B cell (primary cell): ENCODE measurements around the gene ZNF622. TPM values are rescaled to one million over a fixed set of nuclear protein-coding genes. Genes with fewer than 3 reads are reported as not detected.

ENCODE experiments used
- ATAC-seq: fragments of 200-7000 bp; cut with Tn5 transposase; one replicate; pipeline ENCODE4 v1.10.0; 2021; ENCODE audit warnings: low read depth, mild to moderate bottlenecking, moderate number of reproducible peaks, moderate library complexity
- CTCF ChIA-PET: fragments of 350-600 bp; sonication (Branson Sonifier 250); formaldehyde crosslinking; loops from one replicate; lab custom pipeline; 2021; ENCODE audit warnings: antibody characterized with exemption, inconsistent platforms; lab: Charles Lee
- POLR2A ChIA-PET: fragments of 350-600 bp; sonication (Branson Sonifier 250); formaldehyde crosslinking; loops from one replicate; lab custom pipeline; 2021; ENCODE audit warnings: antibody characterized with exemption; lab: Charles Lee
- DNase-seq: peaks from one replicate; pipeline ENCODE4 v3.0.0; 2013
- H2AFZ ChIP-seq: 2 replicates; pipeline ENCODE4 v1.6.1; 2012; ENCODE audit warnings: mild to moderate bottlenecking, low read depth, low read length; ENCODE audit not compliant: insufficient read depth, poor library complexity, severe bottlenecking
- H3K27ac ChIP-seq, 2 donors: 1 replicate in 1 of 2; 2 replicates in 1 of 2; pipeline ENCODE4 v1.5.1; 2012 to 2013; ENCODE audit warnings: low read length in 2 of 2, mild to moderate bottlenecking in 2 of 2, moderate library complexity in 1 of 2
- H3K27me3 ChIP-seq, 4 experiments: fragments of 200-600 bp in 1 of 4; sonication (generic) in 1 of 4; replicated peaks in 1 of 4; 1 replicate in 2 of 4; 2 replicates in 2 of 4; pipeline versions ENCODE4 v1.6.1 to v1.7.0; 2013 to 2016; ENCODE audit warnings: low read length in 3 of 4, mild to moderate bottlenecking in 2 of 4, mixed read lengths in 1 of 4, moderate library complexity in 1 of 4; ENCODE audit not compliant: insufficient read depth in 4 of 4, control insufficient read depth in 3 of 4; ENCODE audit errors: control extremely low read depth in 1 of 4
- H3K36me3 ChIP-seq, 2 experiments: replicated peaks in 1 of 2; 1 replicate in 1 of 2; 2 replicates in 1 of 2; pipeline versions ENCODE4 v1.6.1 to v1.7.1; 2013; ENCODE audit warnings: low read length in 1 of 2; ENCODE audit not compliant: insufficient read depth in 2 of 2, control insufficient read depth in 1 of 2; ENCODE audit errors: control extremely low read depth in 1 of 2, extremely low read depth in 1 of 2
- H3K4me1 ChIP-seq, 2 donors: fragments of 200-600 bp in 1 of 2; sonication (generic) in 1 of 2; 1 replicate in 1 of 2; 2 replicates in 1 of 2; pipeline versions ENCODE4 v1.5.1 to v1.6.1; 2013 to 2017; ENCODE audit warnings: low read length in 2 of 2; ENCODE audit not compliant: control insufficient read depth in 2 of 2, insufficient read depth in 2 of 2
- H3K4me2 ChIP-seq: replicated peaks from 2 replicates; pipeline ENCODE3; 2012; ENCODE audit warnings: mild to moderate bottlenecking, low read depth, low read length; ENCODE audit not compliant: poor library complexity, severe bottlenecking
- H3K4me3 ChIP-seq, 5 experiments: fragments of 200-600 bp in 1 of 5; sonication (generic) in 1 of 5; 1 replicate in 3 of 5; 2 replicates in 2 of 5; pipeline versions ENCODE4 v1.5.1 to v1.7.0; 2011 to 2016; ENCODE audit warnings: low read length in 4 of 5, mild to moderate bottlenecking in 4 of 5, low read depth in 2 of 5, control low read depth in 1 of 5, moderate library complexity in 1 of 5; ENCODE audit not compliant: insufficient read depth in 1 of 5; ENCODE audit errors: control extremely low read depth in 1 of 5, extremely low read depth in 1 of 5
- H3K79me2 ChIP-seq: fragments of 200-600 bp; sonication (generic); one replicate; pipeline ENCODE4 v1.6.0; 2016; ENCODE audit warnings: low read length; ENCODE audit not compliant: control insufficient read depth, insufficient read depth
- H3K9ac ChIP-seq: fragments of 200-600 bp; sonication (generic); 2 replicates; pipeline ENCODE4 v1.6.1; 2017; ENCODE audit warnings: mild to moderate bottlenecking, low read length, moderate library complexity
- H3K9me3 ChIP-seq, 3 donors: one replicate each; pipeline versions ENCODE4 v1.6.1 to v1.7.1; 2013; ENCODE audit warnings: low read length in 2 of 3; ENCODE audit not compliant: control insufficient read depth in 2 of 3, insufficient read depth in 1 of 3; ENCODE audit errors: control extremely low read depth in 1 of 3
- H4K20me1 ChIP-seq: 2 replicates; pipeline ENCODE4 v1.6.0; 2012; ENCODE audit warnings: mild to moderate bottlenecking, low read length; ENCODE audit not compliant: insufficient read depth, control insufficient read depth, poor library complexity, severe bottlenecking
- H3K27ac Mint-ChIP-seq: one replicate; pipeline ENCODE4 v1.8.0; 2021; ENCODE audit warnings: mixed read lengths
- H3K27me3 Mint-ChIP-seq: one replicate; pipeline ENCODE4 v1.8.0; 2021; ENCODE audit warnings: mixed read lengths
- H3K4me1 Mint-ChIP-seq: one replicate; pipeline ENCODE4 v1.8.0; 2021; ENCODE audit warnings: mixed read lengths
- H3K4me3 Mint-ChIP-seq: one replicate; pipeline ENCODE4 v1.8.0; 2021; ENCODE audit warnings: mixed read lengths
- H3K9me3 Mint-ChIP-seq: one replicate; pipeline ENCODE4 v1.8.0; 2022; ENCODE audit warnings: mixed read lengths; ENCODE audit not compliant: insufficient read depth
- CTCF ChIP-seq: fragments of 200-600 bp; IDR thresholded peaks from one replicate; pipeline ENCODE4 v1.8.0; 2022; ENCODE audit warnings: antibody characterized with exemption, mild to moderate bottlenecking
- EZH2 ChIP-seq: IDR thresholded peaks from 2 replicates; pipeline ENCODE4 v1.6.1; 2012; ENCODE audit warnings: borderline replicate concordance, low read depth, mild to moderate bottlenecking, moderate library complexity, low read length; ENCODE audit not compliant: insufficient read depth, poor library complexity, severe bottlenecking
- WGBS: methylation state at CpG from one replicate; pipeline ENCODE4 v1.1.5; 2013; ENCODE audit warnings: missing lambda C conversion rate; ENCODE audit not compliant: insufficient coverage; 5-methylcytosine and 5-hydroxymethylcytosine counted together
- intact Hi-C: fragments of 100-400 bp; cut with micrococcal nuclease; formaldehyde crosslinking; loops from one replicate; pipeline ENCODE4 v1.10.0; 2022
- polyA plus RNA-seq: library from polyadenylated mRNA; depleted of rRNA; stranded (reverse); fragments of >200 nt; gene quantifications from 2 replicates; pipeline ENCODE4 v1.2.3, GENCODE V29; 2012
- total RNA-seq, 2 donors: library from RNA; stranded (reverse); fragments of 120-200 nt in 1 of 2; gene quantifications; 1 replicate in 1 of 2; 2 replicates in 1 of 2; pipeline versions ENCODE4 v1.2.3 to v1.2.4, GENCODE V29; 2013 to 2022

The ZNF622 gene
- total and polyA plus RNA-seq, 2 donors (not counting 1 experiment from before 2014, with no cell fraction given): 7.5 to 37.1 TPM

- no CpG with 5 or more reads among the region's 1 CpG for WGBS
- Histone ChIP-seq H3K36me3 (peaks cover 6 to 45% of the 10 kb centered on the region in 2 experiments), H3K4me3 (peak overlapping the region; percentile 90 to 98 (median 96)), H4K20me1 (peaks cover 51% of the 10 kb centered on the region), H3K4me2 (peak overlapping the region; percentile 95), H3K79me2 (peaks cover 67% of the 10 kb centered on the region), H2AFZ (no peak overlapping the region), H3K9me3 (no peaks in the 10 kb centered on the region), H3K4me1 (peaks cover 42 to 43% of the 10 kb centered on the region in 2 donors), H3K27ac (no peak overlapping the region), H3K27me3 (no peaks in the 10 kb centered on the region), H3K9ac (peak overlapping the region; percentile 96)
- ATAC-seq (no peak), DNase-seq (no peak)
- no peak for TF ChIP-seq CTCF
- no peak for TF ChIP-seq EZH2
- ChIA-PET CTCF (interaction anchor here (1.0 to 2.9 kb wide), 2 partner anchors 9 to 1465 kb away, joined by 3 to 15 read pairs; no protein-coding TSS in a partner anchor), POLR2A (interaction anchor here (1.2 kb wide), 1 partner anchor 8 kb away, joined by 4 read pairs; no protein-coding TSS in a partner anchor)
- peak overlapping the region; percentile 94 for H3K27ac Mint-ChIP-seq
- no peaks in the 10 kb centered on the region for H3K27me3 Mint-ChIP-seq
- intact Hi-C loops: loop anchor here (2.0 to 10.0 kb wide), 5 partner anchors 153 to 1799 kb away; partner anchors contain the start of genes OTULIN and RETREG1
- peaks cover 85% of the 10 kb centered on the region for H3K4me1 Mint-ChIP-seq
- H3K9me3 Mint-ChIP-seq: no peaks in the 10 kb centered on the region
- H3K4me3 Mint-ChIP-seq: peak overlapping the region; percentile 96
These were observed 1.4 kb downstream of the ZNF622 start for GRCh38 chr5:16464231-16464630.

DNA sequence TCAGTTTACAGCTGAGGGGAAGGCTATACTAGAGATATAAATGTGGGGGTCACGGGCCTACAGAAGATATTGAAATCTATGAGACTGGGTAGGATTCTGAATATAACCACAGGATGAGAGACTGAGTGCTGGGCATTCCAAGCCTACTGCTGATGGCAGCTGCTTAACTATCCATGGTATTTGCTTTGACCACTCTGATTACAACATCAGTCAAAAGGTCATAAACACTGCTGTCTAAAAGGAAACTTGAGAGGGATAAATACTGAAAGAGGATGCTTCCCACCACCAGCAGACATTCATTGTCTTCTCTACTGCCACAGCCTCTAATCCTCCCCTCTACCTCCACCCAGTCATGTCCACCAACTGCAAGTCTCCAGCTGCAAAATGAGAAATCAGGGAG is 3.8 kb downstream of the ZNF622 start:
- Mint-ChIP-seq H3K9me3 (no peaks in the 10 kb centered on the region), H3K27me3 (no peaks in the 10 kb centered on the region), H3K4me3 (no peak overlapping the region), H3K4me1 (peaks cover 77% of the 10 kb centered on the region), H3K27ac (no peak overlapping the region)
- DNase-seq: no peak
- H3K79me2 ChIP-seq: peaks cover 70% of the 10 kb centered on the region
- H3K9ac ChIP-seq: no peak overlapping the region
- peaks cover 51% of the 10 kb centered on the region for H4K20me1 ChIP-seq
- no peaks in the 10 kb centered on the region for H3K9me3 ChIP-seq
- ChIA-PET CTCF (no interaction called here), POLR2A (no interaction called here)
- no peaks in the 10 kb centered on the region for H3K27me3 ChIP-seq
- H3K36me3 ChIP-seq: peaks cover 4 to 64% of the 10 kb centered on the region in 2 experiments
- no peak overlapping the region for H2AFZ ChIP-seq
- H3K4me1 ChIP-seq: peaks cover 31 to 33% of the 10 kb centered on the region in 2 donors
- intact Hi-C loops: loop anchor here (10.0 kb wide), 2 partner anchors 1467 to 1797 kb away; partner anchors contain the start of gene OTULIN
- H3K27ac ChIP-seq: no peak overlapping the region
- H3K4me2 ChIP-seq: no peak overlapping the region
- no peak for ATAC-seq
- TF ChIP-seq EZH2 (no peak), CTCF (no peak)
- H3K4me3 ChIP-seq: no peak overlapping the region
- no CpG with 5 or more reads among the region's 1 CpG for WGBS
